ENCODE measurements around the gene ADAMTSL3.

ADAMTSL3 gene, protein sequence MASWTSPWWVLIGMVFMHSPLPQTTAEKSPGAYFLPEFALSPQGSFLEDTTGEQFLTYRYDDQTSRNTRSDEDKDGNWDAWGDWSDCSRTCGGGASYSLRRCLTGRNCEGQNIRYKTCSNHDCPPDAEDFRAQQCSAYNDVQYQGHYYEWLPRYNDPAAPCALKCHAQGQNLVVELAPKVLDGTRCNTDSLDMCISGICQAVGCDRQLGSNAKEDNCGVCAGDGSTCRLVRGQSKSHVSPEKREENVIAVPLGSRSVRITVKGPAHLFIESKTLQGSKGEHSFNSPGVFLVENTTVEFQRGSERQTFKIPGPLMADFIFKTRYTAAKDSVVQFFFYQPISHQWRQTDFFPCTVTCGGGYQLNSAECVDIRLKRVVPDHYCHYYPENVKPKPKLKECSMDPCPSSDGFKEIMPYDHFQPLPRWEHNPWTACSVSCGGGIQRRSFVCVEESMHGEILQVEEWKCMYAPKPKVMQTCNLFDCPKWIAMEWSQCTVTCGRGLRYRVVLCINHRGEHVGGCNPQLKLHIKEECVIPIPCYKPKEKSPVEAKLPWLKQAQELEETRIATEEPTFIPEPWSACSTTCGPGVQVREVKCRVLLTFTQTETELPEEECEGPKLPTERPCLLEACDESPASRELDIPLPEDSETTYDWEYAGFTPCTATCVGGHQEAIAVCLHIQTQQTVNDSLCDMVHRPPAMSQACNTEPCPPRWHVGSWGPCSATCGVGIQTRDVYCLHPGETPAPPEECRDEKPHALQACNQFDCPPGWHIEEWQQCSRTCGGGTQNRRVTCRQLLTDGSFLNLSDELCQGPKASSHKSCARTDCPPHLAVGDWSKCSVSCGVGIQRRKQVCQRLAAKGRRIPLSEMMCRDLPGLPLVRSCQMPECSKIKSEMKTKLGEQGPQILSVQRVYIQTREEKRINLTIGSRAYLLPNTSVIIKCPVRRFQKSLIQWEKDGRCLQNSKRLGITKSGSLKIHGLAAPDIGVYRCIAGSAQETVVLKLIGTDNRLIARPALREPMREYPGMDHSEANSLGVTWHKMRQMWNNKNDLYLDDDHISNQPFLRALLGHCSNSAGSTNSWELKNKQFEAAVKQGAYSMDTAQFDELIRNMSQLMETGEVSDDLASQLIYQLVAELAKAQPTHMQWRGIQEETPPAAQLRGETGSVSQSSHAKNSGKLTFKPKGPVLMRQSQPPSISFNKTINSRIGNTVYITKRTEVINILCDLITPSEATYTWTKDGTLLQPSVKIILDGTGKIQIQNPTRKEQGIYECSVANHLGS (N-terminal part only)

DNA sequence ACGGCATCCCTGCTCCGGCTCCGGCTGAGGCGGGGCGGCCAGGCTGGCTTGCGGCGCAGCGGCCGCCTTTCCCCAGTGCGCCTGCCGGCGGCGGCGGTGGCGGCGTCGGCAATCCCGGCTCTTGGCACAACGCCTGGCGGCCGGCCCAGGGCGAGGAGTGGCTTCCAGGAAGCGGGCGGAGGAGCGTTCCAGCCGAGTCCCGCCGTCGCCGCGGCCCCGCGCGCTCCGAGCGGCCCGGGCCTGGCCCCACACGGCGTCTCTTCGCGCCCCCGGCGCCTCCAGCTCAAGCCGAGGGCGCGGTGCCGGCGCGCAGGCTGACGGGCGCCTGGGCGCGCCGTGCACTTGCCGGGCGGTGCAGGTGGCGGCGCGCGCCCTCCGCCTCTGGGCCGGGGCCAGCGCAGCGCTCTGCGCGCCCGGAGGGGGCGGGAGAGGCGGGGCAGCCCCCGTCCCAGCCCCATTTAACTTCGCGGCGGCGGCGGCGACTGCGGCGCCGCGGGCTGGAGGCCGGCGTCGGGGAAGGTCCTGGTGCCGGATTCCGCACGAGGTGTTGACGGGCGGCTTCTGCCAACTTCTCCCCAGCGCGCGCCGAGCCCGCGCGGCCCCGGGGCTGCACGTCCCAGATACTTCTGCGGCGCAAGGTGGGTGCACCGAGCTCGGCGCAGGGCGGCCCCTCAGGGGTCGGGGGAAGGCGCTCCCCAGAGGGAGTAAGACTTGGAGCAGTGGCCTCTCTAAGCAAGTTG lies at the start of gene ADAMTSL3:
ADAMTSL3 (plus strand) TSS at position 485 of the 740 bp plus-strand sequence. CDS start 1,639 bp downstream, outside the sequence.
- DNase-seq (ENCODE audit: low spot score) = no peak

DNA sequence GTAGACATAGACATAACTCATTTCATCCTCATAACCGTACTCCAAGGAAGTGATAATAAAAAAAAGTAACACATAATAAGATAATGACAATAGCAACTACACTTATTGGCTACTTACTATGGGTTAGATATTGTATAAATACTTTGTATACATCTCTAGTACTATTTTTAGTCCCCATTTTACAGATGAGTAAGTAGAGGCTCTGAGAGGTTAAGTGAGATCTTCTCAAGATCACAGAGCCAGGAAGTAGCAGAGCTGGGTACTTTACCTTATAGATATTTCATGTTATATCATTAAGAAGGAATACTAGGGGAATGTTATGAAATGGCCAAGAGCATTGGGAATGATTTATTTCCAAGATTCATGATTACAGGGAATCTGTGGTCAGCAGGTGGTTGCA lies 49.4 kb upstream of the ADAMTSL3 start:
- no peak for DNase-seq (ENCODE audit: low spot score)

DNA sequence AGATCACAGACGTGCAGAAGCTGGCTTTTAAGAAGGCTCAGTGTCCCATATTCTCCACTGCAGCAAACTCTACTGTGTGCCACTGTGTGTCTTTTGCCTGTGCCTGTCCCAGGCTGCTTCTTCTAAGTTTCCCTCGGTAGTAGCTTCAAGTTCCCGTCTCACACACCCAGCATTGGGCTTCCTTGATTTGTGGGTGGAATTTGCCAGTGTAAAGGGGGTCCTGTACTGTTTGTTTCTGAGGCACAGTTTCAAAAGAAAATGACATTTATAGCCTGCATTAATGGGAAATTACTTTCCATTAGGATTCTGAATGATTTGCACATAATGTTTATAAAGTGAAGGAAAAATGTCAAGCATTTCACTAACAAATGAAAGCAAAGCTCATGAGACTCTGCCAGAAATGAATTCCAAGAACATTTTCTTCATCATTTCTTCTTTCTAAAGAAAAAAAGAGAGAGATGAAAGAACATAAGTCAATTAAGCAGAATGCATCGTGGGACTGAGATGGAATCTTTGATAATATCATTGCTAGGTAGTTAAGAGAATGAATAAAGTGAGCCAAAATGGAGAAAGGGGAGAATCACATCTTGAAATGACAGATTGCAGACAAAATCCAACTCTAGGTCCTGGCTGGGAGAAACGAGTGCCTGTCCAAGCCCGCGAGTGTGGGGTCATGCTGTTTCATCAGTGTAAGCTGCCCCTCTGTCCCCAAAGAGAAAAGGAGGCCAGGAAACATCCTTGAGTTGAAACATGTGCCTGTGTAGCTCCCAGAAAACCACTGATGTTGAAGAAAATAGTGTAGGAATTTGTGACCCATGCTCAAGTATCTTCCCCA lies 48.6 kb upstream of the ADAMTSL3 start:
- DNase-seq (ENCODE audit: low spot score) = no peak

DNA sequence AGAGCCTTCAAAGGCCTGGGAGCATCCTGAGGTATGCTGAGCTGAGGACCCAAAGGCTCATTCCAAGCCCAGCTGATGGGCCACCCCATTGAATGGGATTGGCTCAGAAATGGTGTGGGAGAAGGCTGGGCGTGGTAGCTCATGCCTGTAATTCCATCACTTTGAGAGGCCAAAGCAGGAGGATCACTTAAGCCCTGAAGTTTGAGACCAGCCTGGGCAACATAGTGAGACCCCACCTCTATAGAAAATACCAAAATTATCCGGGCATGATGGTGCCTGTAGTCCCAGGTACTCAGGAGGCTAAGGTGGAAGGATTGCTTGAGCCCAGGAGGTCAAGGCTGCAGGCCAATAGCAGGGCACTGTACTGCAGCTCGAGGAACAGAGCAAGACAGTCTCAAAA lies 43.8 kb upstream of the ADAMTSL3 start:
- no peak for DNase-seq (ENCODE audit: low spot score)

DNA sequence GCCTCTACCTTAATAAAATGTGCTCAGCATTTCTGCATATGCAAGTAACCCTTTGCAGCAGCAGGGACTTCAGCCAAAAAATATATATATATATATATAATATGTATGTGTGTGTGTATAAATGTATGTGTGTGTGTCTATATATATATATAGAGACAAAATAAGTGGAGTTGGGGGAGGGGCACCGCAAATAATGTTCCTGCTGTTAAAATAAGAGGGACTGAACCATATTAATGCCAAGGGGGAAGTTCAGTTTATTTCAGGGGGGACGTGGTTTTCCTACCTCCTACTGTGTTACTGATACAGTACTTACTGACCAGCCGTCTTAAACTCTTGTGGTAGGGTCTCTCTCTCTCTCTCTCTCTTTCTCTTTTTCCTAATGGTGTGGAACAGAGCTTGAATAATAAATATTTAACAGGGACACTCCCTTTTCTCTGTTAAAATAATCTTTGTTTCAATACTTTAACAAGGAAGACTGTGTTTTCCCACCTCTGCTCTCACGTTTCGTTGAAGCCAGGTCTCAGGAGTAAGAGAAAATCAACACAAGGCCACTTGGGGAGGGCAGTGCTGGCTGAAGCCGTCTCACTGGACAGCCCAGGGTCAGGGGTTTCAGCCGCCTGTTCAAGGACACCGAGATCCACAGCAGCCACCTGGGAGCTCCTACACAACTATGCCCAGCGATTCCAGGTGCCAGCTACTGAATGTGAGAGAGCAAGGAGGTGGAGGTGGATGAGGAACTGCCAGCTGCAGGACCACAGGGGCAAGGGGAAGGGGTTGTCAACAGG lies 42.8 kb upstream of the ADAMTSL3 start:
- no peak for DNase-seq (ENCODE audit: low spot score)

DNA sequence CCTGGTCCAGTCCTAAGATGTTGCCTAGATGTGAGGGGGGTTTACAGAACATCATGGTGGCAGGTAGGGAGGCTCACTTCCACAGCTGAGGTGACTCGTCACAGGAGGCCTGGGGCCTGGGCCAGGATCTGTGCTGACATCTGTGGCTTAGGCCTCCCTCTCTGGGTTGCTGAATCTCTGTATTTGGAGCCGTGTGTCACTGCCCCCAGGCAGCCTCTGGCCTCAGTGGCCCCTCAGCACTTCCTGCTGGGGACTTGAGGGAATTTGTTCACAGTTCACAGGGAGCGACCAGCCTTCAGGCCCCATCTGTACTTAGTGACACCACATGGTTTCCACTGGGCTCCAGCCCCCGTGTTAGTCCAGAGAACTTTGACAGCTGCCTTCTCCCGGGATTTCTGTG lies 41.7 kb upstream of the ADAMTSL3 start:
- DNase-seq (ENCODE audit: low spot score) = no peak

DNA sequence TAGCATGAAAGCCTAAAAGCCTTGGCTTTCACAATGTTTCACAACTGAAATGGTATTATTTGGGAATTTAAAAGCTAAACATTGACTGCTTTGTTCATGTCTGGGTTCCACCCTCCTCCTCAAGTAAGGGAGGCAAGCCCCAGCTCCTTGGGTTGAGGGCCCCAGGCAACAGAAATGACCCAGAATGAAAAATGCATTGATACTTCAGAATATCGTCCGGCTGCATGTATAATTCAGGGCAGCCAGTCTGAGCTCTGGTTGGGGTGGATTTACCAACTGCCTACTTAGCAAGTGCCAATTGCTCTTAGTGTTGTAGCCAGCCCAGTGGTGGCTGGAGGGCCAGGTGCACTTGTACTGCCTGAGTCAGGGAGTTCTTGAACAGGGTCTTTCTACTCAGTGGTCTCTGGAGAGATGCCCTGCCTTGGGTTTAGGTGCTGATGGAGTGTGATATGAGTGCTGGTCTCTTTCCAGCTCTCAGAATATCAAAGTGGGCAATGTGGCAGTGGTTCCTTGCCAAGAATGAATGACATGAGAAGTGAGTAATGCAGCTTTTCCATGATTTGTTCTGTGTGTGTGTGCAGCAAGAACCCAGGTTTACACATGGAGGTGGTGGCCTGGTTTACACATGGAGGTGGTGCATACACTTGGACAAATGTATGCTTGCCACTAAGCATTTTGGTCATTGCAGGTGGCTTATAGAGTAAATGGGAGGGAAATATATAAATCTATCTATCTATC lies 40.9 kb upstream of the ADAMTSL3 start:
- DNase-seq (ENCODE audit: low spot score) = no peak

DNA sequence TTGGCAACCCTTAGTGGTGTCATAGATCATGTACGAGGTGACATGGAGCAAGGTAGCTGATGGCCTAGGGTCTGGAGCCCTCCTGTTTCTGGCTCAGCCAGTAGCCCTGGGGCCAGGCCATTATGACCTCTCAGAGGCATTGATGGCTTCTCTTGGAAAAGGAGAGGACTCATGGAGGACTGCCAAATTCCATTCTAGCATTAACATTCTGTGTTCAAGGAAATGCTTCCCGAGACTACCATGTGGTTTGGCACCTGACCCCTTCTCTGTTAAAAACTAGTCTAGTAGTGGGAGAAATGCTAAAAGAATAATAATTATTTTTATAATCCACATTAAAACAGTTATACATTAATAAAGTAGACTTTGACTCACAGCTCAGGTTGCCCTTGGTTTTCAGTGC lies 40.2 kb upstream of the ADAMTSL3 start:
- no peak for DNase-seq (ENCODE audit: low spot score)

DNA sequence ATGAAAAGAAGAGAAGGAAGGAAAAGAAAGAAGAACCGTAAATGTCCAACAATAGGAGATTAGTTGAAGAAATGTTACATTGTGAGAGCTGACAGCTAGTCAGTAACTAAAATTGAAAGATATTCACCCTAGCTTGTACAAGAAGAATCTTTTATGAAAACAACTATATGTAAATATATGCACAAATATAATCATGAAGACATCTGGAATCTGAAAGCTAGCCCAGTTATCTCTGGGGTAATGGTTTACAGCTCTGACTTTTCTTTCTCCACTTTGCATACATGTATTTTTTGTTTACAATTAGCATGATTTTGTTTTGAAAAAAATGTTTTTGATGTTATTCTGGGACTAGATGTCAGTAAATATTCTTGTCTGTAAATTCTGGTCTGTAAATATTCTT lies 37.1 kb upstream of the ADAMTSL3 start:
- DNase-seq (ENCODE audit: low spot score) = no peak

DNA sequence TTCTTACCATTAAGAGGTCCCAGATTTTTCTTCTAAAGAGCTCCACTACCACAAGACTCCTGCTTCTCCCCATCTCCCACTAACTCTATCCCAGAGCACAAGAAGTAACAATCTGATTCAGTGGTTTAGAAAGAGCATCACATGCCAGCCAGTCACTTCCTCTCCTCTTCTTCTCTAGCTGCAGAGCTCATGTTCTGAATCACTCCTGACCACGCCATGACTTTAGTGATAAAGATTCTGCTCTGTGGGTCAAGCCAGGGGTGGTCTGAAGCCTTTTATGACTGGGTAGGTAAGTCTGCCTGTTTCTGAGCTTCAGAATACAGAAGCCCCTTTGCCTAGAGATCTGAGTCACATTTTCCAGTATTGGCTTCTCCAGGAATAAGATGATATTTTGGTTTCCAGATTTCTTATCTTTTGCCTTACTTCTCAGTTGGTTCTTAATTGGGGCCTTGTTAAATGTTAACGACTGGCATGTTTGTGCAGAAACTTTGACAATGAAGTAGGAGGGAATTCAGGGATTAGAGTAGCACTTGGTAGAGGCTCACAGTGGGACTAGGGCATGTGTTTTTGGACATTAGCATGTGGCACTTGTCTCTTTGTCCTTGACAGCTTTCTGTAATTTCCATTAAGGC lies 27.6 kb upstream of the ADAMTSL3 start:
- no peak for DNase-seq (ENCODE audit: low spot score)

DNA sequence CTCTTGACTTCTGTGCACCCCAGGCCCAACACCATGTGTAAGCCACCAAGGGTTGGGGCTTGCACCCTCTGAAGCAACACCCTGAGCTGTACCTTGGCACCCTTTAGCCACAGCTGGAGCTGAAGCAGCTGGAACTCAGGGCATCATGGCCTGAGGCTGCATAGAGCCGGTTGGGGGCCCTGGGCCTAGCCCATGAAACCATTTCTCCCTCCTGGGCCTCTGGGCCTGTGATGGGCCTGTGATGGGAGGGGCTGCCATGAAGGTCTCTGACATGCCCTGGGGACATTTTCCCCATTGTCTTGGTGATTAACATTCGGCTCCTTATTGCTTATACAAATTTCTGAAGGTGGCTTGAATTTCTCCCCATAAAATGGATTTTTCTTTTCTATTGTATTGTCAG lies 22.4 kb upstream of the ADAMTSL3 start:
- no peak for DNase-seq (ENCODE audit: low spot score)

DNA sequence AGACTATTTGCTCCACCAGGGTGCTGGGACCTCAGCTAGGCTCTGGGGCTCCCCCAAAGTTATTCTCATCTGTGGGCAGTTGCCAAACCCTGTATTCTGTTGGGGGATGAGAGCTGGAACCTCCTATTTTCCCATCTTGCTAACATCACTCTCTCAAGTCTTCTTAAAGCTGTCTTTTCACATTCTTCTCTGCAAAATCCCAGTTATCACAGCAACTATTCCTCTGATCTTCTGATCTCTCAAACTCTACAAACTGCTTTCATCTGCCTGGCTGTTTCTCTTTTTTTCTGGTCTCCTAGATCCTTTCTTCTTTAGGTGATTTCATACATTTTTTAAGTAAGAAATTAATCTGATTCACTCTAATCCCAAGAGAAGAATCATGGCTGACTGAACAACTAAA lies 10.7 kb upstream of the ADAMTSL3 start:
- no peak for DNase-seq (ENCODE audit: low spot score)

DNA sequence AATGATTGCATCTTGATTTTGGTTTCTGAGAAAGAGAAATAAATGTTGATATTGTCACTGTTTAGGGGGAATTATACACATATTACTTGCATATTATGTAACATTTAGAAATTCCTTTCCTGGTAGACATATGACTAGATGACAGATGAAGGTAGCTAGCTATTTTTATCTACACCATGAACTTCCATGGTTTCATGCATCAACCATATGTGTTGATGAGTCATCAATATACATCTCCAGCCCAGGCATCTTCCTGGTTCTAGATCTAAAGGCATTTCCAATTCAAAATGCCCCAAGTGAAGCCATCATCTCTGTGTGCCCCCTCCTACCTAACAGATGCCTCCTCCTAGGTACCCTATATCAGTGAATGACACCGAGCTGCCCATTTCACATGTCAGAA lies 9.5 kb upstream of the ADAMTSL3 start:
- DNase-seq (ENCODE audit: low spot score) = no peak

DNA sequence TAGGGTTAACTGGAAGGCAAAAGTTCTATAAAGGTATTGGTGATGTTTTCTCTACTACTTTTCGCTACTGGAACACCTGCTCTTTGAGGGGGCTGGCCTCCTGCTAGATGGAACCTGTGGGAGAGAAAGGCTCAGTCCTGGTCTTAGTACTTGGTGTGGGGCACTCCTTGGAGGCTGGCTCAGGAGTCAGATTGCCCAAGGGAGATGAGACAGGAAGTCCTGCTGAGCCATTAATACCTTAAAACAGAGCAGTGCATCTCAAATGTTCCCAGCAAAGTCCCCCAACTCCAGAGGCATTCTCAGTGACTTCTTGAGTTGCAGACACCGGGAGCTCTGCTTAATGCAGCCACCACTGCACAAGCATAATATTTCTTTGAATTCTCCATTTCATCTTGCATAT lies 3.1 kb upstream of the ADAMTSL3 start:
- no peak for DNase-seq (ENCODE audit: low spot score)

DNA sequence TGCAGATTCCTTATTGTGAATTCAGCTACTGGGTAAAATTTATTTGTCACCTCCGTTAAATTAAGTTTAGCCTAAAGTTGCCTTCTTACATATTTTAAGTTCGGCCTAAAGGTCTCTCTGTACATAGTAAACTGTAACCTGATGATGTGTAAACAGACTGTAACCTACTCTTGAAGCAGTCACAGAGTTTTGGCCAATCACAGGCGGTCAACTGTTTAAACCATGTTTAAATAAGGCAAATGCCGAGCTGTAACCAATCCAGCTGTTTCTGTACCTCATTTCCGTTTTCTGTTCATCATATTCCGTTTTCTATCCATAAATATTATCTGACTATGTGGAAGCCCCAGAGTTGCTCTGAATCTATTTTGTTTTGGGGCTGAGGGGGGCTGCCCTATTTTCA lies 2.4 kb upstream of the ADAMTSL3 start:
- DNase-seq (ENCODE audit: low spot score) = no peak

DNA sequence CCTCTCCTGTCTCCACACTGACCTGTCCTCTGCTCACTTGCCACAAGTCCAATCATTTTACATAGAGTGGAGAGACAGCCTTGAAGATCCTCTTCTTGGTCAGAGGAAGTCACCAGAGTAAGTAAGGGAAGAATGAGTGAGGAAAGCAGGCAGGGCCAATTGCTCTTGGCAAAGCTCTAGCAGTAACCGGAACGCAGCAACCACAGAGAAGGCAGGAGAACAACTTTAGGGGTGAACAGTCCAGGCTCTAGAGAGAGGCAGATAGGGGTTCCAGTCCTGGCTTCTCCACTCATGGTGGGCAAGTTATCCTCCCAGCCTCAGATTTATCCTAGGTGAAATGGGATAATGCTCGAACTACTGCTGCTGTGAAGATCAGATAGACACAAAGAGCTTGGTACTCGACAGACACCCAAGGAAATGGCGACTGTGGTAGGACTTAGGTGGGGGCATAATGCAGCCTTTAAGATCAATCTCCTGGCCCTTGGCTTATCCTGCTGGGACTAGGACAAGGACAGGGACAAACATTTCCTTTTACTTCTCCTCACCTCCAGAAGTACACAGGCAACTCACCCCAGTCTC lies 1.2 kb upstream of the ADAMTSL3 start:
- no peak for DNase-seq (ENCODE audit: low spot score)

DNA sequence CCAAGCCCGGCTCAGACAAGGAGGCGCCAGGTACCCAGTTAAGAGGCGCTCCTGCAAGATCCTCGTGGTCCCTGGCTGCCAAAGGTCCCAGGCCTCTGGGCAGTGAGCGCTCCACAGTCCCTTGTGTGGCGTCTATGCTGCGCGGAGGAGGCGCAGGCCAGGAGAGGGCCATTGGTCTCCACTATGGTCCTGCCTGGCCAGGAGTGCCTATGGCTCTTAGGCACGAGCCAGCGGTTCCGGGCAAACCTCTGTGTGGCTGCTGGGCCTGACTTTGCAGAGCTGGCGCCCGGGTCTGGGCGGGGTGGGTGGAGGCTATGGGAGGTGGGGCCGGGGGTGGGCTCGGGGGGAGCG lies 660 bp upstream of the ADAMTSL3 start:
- no peak for DNase-seq (ENCODE audit: low spot score)
